SH-SY5Y (cell line): ENCODE results near the gene ABCA13.

Experiments used
- GATA2 ChIP-seq: IDR thresholded peaks from 2 replicates; pipeline ENCODE4 v1.6.1; 2011; ENCODE audit warnings: mild to moderate bottlenecking, low read depth, low read length
- GATA3 ChIP-seq: IDR thresholded peaks from 2 replicates; pipeline ENCODE4 v1.6.1; 2011; ENCODE audit warnings: low read depth, mild to moderate bottlenecking, low read length, moderate library complexity

DNA sequence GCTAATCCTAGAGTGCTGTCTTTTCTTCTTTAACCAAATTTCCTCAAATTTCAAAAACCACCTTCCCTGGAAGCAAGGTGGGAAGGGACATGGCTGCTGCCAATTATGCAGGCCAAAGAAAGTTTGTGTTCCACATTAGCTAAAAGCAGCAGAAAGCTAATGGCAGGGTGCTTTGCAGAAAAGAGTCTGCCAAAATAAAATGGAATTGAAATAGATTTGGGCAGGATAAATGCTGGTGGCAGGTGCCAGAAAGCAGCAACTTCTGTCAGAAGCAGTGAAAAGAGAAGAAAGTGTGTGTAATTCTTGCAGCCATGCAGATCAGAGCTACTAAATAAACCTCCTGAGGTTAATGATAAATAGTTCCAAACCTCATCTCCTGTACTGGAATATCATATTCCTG lies 275.5 kb downstream of the ABCA13 start:
- TF ChIP-seq GATA2 = no peak
- TF ChIP-seq GATA3 = no peak
